HS-27A (cell line): ENCODE results near the gene ERGIC1.
A peak's percentile ranks its signal among the peaks of the same experiment; 100 is the strongest.
"Not testable (repeated sequence)": the region's sequence is repeated elsewhere in the genome, so short reads cannot be mapped to it uniquely, and the experiment has no call there.

Experiments used
- DNase-seq: peaks from one replicate; pipeline ENCODE4 v3.0.0-alpha.2; 2012; ENCODE audit warnings: low read depth, missing footprints

ERGIC1 gene

DNA sequence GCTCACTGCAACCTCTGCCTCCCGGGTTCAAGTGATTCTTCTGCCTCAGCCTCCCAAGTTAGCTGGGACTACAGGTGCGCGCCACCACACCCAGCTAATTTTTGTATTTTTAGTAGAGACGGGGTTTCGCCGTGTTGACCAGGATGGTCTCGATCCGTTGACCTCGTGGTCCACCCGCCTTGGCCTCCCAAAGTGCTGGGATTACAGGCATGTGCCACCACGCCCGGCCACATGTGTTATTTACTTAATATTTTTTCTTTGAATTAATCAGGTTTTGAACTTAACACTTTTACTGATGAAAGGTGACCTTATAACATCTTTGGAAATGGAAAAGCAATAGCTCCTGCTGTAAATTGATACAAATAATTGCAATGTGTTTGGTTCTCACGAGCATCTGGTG is 13.5 kb downstream of the ERGIC1 start:
- not testable (repeated sequence) for DNase-seq

DNA sequence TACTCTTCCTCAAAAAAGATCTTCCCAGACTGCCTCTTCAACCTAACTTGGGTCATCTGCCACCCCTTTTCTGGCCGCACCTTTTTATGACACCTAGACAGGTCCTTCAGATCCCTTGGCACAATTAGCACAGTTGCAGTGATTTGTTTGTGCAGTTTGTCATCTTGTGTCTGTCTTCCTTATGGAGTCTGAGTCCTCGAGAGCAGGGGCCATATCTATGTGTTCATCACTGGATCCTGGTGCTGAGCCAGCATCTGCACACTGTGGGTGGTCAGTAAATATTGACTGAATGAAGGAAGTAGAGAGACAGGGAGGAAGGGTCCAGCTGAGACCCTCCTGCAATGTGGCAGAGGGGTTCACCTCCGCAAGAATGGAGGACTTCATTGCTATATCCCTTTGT is 14.4 kb downstream of the ERGIC1 start:
- no peak for DNase-seq

DNA sequence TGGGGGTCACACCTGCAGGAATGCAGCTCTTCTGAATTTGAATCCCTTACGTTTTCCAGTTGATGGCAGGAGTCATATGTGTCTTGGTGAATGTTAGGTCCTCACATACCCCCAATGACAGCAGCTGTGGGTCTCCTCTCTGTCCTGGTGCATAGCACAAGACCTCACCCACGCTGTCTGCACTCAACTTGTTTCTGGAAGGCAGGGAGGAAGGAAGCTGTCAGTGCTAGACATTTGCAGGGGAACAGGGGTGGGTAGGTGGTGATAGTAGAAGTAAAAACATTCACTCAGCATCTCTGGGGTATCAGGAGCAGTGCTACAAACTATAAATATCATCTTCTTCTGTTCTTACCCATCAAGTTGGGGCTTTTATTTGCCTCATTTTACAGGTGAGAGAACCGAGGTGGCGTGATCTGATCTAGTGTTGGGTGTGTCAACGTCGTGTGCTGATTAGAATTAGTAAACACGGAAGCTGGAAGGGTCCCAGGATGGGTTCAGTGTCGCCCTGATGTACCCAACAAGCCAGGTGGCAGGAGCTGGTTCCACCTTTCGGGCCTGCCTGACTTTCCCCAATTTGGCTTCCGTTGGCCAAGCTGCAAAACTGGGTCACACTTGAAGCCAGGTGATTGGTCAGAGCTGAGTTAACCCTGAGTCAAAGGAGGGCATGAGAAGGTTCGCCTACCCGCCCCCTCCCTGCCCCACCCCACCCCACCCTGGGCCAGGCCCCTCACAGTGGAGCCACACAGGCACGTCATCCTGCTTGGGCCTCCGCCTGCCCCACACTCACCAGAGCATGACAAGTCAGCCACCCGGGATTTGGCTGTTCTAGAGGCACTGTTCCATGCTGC is 15.8 kb downstream of the ERGIC1 start:
- no peak for DNase-seq

DNA sequence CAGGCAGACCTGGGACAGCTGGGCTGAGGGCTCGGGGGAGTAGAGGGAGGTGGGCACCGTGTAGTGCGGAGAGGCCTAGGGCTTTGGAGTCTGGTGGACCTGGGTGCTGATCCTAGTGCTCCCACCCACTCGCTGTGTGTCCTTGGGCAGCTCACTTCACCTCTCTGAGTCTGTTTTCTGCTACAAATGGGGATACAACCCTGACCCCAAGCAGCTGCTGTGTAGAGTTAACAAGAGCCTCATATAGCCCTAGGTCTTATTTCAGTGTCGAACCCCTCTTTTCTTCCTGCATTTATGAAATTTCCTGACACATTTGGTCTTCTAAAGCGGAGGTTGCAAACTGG is 16.4 kb downstream of the ERGIC1 start:
- no peak for DNase-seq

DNA sequence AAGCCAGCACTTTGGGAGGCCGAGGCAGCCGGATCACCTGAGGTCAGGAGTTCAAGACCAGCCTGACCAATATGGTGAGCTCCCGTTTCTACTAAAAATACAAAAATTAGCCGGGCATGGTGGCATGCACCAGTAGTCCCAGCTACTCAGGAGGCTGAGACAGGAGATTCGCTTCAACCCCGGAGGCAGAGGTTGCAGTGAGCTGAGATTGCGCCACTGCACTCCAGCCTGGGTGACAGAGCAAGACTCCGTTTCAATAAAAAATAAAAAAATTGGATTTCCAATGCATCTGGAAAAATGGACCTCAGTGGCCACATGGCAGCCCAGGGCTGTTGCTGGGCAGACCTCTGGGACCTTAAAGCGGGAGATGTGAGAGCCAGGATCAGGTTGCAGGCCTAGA is 17.2 kb downstream of the ERGIC1 start:
- not testable (repeated sequence) for DNase-seq

DNA sequence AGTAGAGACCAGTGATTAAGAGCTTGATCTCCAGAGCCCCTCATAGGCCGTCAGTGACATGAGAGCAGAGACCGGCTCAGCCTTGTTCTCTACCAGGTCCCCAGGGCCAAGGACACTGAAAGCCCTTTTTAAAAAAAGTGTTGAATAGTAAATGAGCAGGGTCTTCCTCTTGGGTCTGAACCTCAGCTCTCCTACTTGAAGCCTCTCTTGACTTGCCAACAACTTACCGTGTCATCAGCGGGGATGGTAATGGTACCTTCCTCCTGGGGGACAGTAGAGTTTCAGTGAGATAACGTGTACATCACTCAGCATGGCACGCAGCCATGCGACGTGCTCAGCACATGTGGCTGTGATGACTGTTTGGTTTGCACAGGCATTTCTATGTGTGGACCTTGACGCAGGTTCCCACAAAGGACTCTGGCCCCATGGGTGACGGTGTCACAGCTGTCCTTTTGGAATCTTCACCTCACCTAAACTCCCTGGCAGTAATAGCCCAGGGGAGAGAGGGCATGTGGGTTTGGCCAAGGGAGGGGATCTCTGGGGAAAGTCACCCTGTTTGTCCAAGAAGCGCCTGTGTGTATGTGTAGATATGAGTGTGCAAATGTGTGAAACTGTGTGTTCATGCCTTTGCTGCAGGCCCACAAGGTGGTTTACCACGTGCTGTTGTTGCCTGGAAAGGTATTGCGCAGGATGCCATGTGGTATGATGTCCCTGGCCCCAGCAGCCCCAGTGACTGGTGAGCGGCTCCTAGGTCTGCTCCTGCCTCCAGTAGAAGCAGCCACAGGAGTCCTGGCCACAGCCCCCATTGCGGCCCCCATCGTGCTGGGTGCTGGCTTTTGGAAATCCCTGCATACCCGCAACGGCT is 18.7 kb downstream of the ERGIC1 start:
- DNase-seq, result no peak

DNA sequence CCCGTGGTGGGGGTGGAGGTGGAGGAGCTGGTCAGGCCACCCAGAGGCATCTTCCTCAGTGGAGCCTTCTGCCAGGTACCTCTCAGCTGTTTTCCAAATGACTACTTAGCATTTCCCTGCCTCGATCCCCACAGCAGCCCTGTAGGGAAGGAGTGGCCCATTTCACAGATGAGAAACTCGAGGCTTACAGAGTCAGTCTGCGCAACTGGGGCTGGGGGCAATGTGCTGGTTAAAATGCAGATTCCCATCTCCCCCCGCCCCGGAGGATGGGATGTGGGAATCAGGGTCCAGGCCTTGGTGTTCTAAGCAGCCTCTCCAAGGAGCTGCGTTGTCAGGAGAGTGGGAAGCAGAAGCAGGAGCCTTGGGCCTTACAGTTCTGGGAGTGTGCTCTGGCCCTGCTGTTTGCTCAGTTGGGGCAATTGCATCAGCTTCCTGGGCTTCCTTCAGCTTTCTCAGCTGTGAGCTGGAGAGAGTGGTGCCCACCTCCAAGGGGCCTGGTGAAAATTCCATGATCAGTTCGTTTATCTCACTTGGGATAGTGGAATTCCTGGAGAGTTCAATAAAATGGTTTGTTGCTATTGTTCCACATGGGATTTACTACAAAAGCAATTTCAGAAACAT is 19.4 kb downstream of the ERGIC1 start:
- DNase-seq, result no peak

DNA sequence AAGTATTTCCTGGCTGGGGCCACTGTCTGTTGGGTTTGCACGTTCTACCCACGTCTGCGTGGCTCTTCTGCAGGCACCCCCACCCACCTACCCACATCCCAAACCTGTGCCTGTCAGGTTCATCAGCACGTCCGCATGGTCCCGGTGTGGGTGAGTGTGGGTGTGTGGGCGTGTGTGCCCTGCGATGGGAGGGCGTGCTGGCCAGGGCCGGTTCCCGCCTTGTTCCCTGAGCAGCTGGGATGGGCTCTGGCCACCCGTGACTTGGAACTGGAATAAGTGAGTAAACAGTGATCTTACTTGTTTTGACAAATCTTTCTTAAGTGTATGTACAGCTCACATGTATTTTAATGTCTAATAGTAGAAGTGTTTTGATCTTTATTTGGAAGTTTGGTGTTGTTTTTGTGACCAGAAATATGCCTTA is 20.4 kb downstream of the ERGIC1 start:
- no peak for DNase-seq

DNA sequence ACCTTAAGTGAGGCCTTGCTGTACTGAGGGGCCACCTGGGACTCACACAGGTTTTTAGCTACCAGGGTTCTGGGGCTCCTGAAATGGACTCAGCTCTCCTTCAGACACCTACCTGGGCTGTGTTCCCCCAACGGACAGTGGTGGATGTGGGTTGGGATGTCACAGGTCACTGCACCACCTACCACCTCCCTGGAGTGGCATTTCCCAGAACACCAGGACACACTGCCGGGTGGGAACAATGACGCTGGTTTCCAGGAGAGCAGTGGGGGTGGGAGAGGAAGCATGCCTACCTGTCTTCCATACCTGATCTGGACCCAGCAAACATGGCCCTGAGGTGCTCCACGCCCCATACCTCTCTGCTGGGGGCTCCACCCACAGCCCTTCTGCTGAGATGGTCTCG is 20.9 kb downstream of the ERGIC1 start:
- DNase-seq, result no peak

DNA sequence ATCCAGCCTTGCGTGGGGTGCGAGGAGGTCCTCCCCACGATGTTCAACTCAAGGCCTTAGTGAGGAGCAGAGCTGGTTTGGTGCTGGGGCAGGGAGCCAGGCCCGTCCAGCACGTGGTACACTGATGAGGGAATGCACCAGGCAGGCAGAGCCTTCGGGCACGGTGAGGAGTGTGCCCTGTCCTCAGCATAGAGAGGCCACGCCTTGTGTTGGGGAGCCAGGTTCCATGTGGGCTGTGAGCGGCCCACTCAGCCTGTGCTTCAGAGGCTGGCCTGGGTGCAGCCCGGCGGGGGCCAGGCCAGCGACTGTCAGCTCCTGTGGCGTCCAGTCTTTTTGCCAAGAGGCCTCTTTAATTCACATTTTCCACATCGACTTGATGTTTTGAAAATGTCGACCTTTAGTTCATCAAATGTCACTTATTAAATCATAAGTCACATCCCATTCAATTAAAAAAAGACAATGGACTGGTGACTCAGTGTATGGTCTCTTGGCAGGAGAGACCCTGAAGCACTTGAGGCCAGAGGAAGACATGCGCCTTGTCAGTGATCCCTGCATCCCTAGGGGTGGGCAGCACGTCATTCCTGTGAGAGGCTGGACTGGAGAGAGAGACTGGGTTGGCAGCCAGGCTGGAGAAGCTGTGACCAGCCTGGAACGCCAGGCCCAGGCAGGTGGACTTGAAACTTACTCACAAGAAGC is 21.7 kb downstream of the ERGIC1 start:
- DNase-seq, result no peak

DNA sequence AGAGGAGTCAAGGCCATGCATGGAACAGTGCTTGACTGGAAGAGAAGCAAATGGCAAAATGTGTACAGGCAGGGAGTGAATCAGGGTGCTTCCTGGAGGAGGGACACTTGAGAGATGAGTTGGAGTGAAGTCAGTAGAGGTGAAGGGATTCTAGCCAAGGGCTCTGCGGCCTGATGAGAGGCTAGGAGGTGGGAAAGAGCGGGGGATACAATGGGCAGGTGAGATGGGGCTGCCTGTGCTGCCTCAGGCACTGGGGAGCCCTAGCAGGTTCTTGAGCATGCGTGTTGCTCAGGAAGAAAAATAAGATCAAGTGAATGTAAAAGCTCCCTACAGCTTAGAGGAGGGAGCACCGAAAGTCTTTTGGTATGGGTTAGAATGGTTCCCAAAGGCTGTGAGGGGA is 22.3 kb downstream of the ERGIC1 start:
- DNase-seq, result no peak

DNA sequence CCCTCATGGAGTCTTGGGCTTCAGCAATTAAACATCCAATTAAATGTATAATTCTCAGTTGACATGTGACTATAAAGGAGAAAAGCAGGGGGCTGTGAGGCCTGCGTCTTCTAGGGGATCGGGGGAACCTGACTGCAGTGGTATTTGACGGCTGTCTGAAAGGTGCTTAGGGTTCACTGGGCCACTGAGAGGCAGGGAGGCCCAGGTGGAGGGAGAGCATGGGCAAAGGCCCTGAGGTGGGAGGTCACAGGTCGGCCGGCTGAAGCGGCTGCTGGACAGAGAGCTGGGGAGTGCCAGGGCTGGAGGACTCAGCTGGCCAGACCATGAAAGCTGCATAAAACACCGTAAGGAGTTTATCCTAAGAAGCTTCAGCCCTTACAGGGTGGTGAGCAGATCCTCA is 23.9 kb downstream of the ERGIC1 start:
- no peak for DNase-seq

DNA sequence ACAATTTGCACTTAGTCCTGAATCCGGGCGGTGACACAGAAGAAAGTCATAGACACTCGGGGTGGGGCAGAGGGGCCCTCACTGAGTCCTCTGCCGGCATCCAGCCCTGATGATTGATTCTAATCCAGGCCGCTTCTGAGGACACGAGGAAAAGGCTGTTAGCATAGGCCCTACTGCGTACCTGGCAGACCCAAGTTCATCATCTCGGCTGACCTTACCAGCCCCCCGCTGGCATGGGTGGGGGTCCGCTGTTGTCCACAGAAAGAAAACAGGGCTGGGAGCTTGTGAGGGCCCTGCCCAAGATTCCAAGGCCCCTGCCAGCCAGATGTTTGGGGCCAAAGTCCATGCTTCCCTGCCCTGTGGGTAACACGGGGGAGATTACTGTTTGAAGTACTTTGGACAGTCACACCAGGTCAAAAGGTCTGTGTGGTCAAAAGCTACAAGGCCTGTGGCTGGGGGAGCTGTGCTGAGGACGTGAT is 24.5 kb downstream of the ERGIC1 start:
- no peak for DNase-seq

DNA sequence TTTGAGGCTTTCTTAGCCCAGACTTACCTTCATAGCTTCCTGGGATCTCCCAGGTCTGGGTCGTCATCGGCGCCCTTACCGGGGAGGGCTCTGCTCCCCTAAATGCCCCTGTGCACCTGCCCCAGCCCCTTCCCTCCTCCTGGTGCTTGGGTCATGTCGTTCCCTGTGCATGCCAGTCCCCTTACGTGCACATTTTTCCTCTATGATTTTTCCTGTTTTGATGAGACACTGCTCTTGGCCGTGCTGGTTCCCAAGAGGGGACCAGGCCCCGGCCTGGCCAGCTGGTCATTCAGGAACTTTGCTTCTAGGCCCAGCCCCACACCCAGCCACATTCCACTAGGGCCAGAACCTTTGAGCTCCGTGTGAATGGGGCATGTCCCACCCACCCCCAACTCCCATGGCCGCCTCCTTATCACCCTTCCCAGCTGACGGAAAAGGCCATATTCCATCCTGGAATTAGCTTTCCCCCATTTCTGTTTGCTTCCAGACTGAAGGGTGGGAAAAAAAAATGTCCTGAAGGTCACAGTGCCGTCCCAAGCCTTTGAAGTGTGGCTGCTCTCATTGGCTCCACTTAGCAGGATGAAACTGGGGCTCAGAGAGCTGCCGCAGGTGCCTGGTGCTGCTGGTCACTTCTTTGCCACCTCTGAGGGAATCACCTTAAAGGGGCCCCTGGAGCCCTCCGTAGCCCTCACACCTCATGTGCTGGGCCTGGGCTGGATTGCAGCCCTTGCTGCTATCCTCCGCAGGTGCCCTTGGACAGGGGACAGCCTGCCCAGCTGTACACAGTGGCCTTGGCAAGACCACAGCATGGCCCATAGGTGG is 25.1 kb downstream of the ERGIC1 start:
- DNase-seq, result peak; percentile 77

DNA sequence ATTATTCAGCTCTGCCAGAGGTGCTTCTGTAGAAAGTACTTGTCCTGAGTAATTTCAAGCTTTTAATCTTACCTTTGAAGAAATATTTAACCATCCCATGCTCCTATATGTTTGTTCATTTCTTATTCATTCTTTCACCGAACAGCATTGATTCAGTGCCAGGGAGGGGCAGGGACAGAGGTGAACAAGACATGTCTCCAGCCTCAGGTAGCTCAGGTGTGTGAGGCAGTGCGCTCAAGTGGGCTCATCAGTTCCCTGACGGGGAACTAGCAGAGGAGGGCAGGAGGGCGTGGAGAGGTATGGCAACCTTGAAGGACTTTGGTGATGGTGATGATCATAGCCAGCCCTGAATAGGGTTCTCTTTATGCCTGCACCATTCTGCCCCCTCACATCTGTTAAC is 25.9 kb downstream of the ERGIC1 start:
- DNase-seq, result no peak

DNA sequence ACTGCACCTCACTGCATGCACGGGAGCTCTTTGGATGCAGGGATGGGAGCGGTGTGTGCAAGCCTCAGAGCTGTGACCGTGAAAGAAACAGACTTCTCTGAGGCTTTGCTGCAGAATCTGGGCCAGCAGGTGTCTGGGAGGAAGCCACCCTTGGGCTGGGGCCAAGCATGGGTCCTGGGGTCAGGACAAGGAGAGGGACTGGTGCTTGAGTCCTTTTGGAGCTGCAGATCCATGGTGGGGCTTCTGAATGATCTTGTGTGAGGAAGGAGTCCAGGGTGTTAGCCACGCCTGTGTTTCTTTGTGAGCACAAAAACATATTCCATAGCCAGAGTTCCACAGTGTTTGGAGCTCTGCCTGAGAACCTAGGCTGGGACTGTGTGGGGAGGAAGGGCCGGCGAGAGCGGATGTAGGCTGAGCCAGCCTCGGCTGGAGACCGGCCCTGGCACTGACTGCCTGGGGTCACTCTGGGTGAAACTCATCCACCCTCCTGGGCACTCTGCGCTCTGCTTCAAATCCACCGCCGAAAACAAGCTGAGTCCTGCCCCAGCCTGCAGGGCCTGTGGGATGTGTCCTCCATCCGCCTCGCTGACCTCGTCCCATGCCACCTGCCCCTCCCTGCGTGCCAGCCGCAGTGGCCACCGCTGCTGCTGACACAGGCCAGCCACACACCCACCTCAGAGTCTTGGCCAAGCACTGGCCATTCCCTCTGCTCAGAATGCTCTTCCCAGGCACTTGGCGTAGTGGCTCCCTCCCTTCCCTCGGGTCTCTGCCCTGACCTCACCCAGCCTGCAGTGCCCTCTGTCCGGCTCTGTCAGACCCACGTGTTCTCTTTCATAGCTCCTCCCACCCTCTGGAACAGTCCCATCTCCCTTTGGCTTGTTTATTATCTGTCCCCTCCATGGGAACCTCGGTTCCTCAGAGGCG is 26.7 kb downstream of the ERGIC1 start:
- DNase-seq, result no peak

DNA sequence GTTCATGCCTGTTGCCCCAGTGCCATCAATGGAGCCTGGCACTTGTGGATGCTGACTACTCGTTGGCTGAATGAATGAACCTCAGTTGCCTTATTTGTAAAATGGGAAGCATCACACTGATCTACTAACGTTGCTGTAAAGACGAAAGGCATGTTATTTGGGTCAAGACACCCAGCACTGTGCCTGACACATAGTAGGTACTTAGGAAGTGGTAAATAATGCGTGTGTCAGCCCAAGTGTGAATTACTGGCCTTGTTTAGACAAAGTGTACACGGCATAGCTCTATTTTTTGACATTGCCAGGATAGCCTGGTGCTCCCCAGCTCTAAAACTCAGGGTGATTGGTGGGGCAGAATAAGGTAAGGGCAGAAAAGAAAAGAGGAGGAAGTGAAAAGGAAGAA is 27.4 kb downstream of the ERGIC1 start:
- no peak for DNase-seq

DNA sequence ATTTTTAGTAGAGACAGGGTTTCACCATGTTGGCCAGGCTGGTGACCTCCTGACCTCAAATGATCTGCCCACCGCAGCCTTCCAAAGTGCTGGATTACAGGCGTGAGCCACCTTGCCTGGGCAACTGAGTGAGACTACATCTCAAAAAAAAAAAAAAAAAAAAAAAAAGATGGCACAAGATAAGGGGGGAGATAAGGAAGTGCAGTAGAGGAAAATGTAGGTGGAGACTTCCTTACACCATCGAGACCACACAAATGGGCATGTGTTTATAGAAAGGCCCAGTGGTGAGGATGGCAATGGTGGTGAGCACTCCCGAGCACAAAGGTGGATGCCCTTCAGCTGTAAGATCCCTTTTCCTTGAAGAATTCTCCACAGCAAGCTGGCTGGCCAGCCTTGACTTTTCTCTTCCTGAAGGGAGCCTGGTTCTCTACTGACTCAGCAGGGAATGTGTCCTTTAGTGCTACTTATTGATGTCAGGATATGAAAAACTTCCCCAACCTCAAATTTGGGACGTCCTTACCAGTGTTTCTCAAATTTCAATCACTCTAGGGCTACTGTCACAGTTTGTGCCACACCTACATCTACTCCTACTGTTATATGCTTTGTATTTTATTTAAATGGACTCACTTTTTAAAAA is 28.2 kb downstream of the ERGIC1 start:
- DNase-seq, result no peak

DNA sequence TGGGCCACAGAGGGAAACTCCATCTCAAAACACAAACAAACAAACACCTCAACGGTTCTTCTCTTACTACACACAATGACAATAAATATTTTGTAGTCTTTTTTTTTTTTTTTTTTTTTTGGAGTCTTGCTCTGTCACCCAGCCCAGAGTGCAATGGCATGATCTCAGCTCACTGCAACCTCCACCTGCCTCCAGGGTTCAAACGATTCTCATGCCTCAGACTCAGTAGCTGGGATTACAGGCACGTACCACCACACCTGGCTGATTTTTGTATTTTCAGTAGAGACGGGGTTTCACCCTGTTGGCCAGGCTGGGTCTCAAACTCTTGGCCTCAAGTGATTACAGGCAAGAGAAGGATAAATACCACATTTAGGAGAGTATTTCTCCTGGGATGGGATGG is 30.1 kb downstream of the ERGIC1 start:
- DNase-seq, result not testable (repeated sequence)

DNA sequence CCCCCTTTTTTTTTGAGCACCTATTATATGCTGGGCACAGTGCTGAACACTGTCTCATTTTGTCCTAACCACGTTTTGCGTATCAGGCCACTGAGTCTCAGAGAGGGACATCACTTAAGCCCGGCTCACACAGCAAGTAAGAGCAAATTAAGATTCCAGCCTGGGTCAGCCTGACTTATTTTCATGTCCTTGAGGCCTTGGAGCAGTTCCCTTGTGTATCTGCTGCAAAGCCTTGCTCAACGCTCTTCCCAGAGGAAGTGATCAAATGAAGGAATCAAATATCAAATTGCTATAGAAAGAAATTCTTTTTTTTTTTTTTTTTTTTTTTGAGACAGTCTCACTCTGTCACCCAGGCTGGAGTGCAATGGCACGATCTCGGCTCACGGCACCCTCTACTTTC is 30.7 kb downstream of the ERGIC1 start:
- DNase-seq, result no peak
